Type B pancreatic cell (in vitro differentiated cells): ENCODE data around the gene TOM1L2. TPM values are rescaled to one million over a fixed set of nuclear protein-coding genes. Genes with fewer than 3 reads are reported as not detected.
A peak's percentile ranks its signal among the peaks of the same experiment; 100 is the strongest.

ENCODE experiments used
- DNase-seq: peaks from one replicate; pipeline ENCODE4 v3.0.0; 2021; ENCODE audit warnings: mixed read lengths; ENCODE audit not compliant: unreplicated experiment; ENCODE audit errors: extremely low spot score
- H3K27ac Mint-ChIP-seq: 2 replicates; pipeline ENCODE4 v1.8.0; 2021; ENCODE audit warnings: mild to moderate bottlenecking, mixed read lengths
- H3K27me3 Mint-ChIP-seq: 2 replicates; pipeline ENCODE4 v1.8.0; 2021; ENCODE audit warnings: mixed read lengths
- H3K36me3 Mint-ChIP-seq: 2 replicates; pipeline ENCODE4 v1.8.0; 2021; ENCODE audit warnings: mixed read lengths
- H3K4me1 Mint-ChIP-seq: one replicate; pipeline ENCODE4 v1.8.0; 2021; ENCODE audit warnings: mixed read lengths; ENCODE audit not compliant: unreplicated experiment
- H3K4me3 Mint-ChIP-seq: 2 replicates; pipeline ENCODE4 v1.8.0; 2021; ENCODE audit warnings: mild to moderate bottlenecking, mixed read lengths
- H3K9me3 Mint-ChIP-seq: 2 replicates; pipeline ENCODE4 v1.8.0; 2021; ENCODE audit warnings: mixed read lengths
- CTCF ChIP-seq: fragments of 200-600 bp; sonication (generic); conservative IDR thresholded peaks from 2 replicates; pipeline ENCODE4 v1.5.0; 2021; ENCODE audit warnings: antibody characterized with exemption, mild to moderate bottlenecking
- total RNA-seq: library from RNA; stranded (reverse); gene quantifications from 2 replicates; pipeline ENCODE4 v1.2.1, GENCODE V29; 2021; ENCODE audit warnings: low replicate concordance

TOM1L2 gene
- total RNA-seq, 1 donor from 2014 or later, result 62.5 TPM

DNA sequence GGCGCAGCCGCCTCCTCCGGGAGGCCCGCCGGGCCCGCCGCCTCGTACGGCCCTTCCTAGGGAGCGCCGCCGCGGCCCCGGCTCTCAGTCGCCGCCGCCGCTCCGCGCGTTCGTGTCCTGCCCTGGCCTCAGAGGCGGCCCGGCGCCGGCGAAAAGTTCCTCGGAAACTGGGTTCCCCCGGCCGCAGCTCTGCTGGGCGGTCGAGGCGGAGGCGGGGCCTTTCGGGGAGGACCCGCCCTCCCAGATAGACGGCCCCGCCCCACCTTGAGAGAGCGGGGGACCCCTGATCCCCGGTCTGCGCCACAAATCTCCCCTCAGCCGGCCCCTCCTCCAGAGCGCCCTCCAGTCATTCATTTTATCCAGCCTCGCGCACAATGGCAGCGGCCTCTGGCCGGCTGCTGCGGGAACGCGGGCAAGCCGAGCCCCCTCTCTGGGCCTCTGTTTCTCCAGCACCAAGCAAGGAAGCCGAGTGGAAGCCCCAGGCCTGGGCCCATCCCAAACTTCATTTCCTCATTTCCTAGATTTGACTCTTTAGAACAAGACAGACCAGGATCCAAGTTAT lies 135.3 kb downstream of the TOM1L2 start, which contains the start of gene SREBF1:
SREBF1 (minus strand) TSS at position 169 of the 562 bp plus-strand sequence. CDS start 169 bp downstream, outside the sequence.
- peak; percentile 81 for DNase-seq
- Mint-ChIP-seq H3K27ac (peak within 1 kb of the TSS; percentile 99), H3K4me3 (peak within 1 kb of the TSS; percentile 95), H3K36me3 (peaks cover 3% of the 10 kb centered on the region), H3K27me3 (no peaks in the 10 kb centered on the region), H3K9me3 (no peaks in the 10 kb centered on the region), H3K4me1 (peaks cover 57% of the 10 kb centered on the region)
- no peak for TF ChIP-seq CTCF

DNA sequence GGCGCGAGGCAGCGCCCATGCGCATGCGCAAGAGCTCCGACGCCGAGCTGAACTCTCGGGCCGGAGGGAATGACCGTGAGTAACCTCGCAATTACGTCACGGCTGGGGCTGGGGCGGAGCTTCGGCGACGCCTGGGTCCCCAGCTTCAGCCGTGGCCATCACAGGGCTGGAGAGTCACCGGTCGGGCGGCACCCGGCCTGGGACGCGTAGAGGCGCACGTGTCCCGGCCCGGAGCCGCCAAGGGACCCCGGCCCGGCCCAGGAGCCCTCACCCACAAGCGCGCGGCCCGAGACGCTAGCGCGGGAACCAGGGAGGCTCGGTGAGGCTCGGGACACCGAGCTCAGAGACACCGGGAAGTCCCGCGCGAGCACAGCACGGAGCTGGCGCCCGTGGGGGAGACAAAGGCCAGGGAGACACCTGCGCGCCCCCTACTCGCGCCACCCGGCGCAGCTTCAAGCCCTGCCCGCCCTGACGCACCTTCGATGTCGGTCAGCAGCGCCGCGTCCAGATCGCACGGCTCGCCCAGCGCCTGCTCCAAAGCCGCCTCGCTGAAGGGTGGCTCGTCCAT lies 135.9 kb downstream of the TOM1L2 start:
- no peak for TF ChIP-seq CTCF
- H3K27ac Mint-ChIP-seq, result peak overlapping the region; percentile 95
- peaks cover 3% of the 10 kb centered on the region for H3K36me3 Mint-ChIP-seq
- H3K4me1 Mint-ChIP-seq, result peaks cover 59% of the 10 kb centered on the region
- DNase-seq, result peak; percentile 98
- no peaks in the 10 kb centered on the region for H3K9me3 Mint-ChIP-seq
- no peaks in the 10 kb centered on the region for H3K27me3 Mint-ChIP-seq
- H3K4me3 Mint-ChIP-seq, result peak overlapping the region; percentile 95

DNA sequence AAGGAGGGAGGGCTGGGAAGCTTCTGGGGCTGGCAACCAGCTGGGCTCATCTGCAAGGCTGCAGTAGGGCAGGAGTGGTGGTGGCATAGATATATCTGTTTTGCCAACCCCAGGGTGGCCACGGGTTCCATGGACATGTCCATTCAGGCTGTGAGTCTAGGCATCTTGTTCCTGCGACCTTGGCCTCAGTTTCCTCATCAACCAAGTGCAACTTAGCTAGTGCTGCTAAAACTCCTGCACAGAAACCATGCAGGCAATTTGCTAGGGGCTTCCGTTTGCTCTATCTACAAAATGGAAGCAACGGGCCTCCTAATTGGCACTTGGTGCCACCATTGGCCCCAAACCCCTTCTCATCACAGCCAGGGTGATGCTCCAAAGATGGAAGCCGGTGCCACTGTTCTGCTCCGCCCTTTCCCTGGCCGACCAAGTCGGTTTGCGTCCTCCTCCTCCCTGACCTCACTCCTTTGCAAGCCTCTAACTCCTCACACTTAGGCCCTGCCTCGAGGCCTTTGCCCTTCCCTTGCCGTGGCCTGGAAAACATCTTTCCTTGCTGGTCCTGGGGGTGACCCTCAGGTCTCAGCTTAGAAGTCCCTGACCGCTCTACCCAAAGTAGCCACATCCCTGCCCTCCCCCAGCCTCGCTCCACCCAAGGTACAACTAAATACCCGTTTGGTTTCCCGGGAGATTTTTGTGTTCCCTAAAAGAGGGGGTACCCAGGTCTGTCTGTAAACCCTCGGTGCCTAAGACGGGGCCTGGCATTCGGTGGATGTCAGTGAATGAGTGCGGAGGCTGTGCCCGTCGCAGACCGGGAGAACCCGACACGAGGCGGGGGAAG lies 136.6 kb downstream of the TOM1L2 start:
- Mint-ChIP-seq H3K27ac (peak overlapping the region; percentile 95), H3K4me1 (peaks cover 59% of the 10 kb centered on the region), H3K9me3 (no peaks in the 10 kb centered on the region), H3K4me3 (peak overlapping the region; percentile 89), H3K27me3 (no peaks in the 10 kb centered on the region), H3K36me3 (peaks cover 3% of the 10 kb centered on the region)
- no peak for TF ChIP-seq CTCF
- DNase-seq, result no peak

DNA sequence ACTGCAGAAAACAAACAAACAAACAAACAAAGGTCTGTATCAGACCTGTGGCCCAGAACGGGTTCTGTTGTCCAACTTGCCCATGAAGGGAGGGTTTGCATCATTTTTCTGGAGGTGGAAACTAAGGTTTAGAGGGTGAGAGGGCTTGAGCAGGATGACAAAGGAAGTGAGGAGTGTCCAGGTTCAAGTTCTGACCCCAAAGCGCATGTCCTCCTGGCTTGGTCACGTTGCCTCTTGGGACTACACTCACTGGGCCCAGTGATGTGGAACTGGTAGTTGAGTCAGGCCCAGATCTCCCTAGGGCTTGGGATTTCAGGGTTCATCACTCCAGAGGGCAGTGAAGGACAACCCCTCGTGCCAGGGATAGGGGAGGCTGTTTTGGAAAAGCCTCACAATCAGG lies 137.2 kb downstream of the TOM1L2 start:
- peak overlapping the region; percentile 82 for H3K27ac Mint-ChIP-seq
- no peak for DNase-seq
- no peak for TF ChIP-seq CTCF
- no peaks in the 10 kb centered on the region for H3K27me3 Mint-ChIP-seq
- H3K4me1 Mint-ChIP-seq, result peaks cover 59% of the 10 kb centered on the region
- peak overlapping the region; percentile 89 for H3K4me3 Mint-ChIP-seq
- no peaks in the 10 kb centered on the region for H3K9me3 Mint-ChIP-seq
- H3K36me3 Mint-ChIP-seq, result peaks cover 3% of the 10 kb centered on the region

GRCh38 chr17:17833658-17834357 lies 138.4 kb downstream of the TOM1L2 start:
- Mint-ChIP-seq H3K9me3 (no peaks in the 10 kb centered on the region), H3K27ac (peak overlapping the region; percentile 82), H3K27me3 (no peaks in the 10 kb centered on the region), H3K36me3 (peaks cover 3% of the 10 kb centered on the region), H3K4me3 (peak overlapping the region; percentile 71), H3K4me1 (peaks cover 59% of the 10 kb centered on the region)
- TF ChIP-seq CTCF, result no peak
- DNase-seq, result no peak
